ENCODE data around the gene CTRB2.
"Not testable (repeated sequence)": the region's sequence is repeated elsewhere in the genome, so short reads cannot be mapped to it uniquely, and the experiment has no call there.

DNA sequence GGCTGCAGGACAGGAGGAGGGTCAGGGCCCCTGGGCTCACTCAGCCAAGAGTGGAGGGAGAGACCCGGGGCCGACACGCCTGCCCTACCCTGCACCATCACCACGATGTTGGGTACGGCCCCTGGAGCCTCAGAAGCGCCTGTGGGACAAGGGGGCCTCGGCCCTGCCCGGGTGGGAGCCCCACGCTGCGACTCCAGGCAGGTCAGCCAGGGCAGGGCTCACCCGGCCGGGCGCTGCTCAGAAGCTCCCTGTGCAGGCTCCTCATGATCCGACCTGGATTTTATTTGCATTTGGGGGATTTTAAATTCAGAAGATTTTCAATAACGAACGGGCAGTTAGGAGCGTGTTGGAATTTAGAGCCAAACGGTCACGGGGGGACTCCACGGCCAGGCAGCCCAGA, 2.1 kb downstream of the CTRB2 start:
- not testable (repeated sequence) for TF ChIP-seq POLR2A, EP300 (IDR thresholded peaks at IDR 0.05)
- TF ChIP-seq, protein P1, sequence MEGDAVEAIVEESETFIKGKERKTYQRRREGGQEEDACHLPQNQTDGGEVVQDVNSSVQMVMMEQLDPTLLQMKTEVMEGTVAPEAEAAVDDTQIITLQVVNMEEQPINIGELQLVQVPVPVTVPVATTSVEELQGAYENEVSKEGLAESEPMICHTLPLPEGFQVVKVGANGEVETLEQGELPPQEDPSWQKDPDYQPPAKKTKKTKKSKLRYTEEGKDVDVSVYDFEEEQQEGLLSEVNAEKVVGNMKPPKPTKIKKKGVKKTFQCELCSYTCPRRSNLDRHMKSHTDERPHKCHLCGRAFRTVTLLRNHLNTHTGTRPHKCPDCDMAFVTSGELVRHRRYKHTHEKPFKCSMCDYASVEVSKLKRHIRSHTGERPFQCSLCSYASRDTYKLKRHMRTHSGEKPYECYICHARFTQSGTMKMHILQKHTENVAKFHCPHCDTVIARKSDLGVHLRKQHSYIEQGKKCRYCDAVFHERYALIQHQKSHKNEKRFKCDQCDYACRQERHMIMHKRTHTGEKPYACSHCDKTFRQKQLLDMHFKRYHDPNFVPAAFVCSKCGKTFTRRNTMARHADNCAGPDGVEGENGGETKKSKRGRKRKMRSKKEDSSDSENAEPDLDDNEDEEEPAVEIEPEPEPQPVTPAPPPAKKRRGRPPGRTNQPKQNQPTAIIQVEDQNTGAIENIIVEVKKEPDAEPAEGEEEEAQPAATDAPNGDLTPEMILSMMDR (IDR thresholded peaks at IDR 0.05) = not testable (repeated sequence)

Data from suprapubic skin (tissue), 3 donors.